Measurements from ENCODE around the gene CAMK2A. TPM values are rescaled to one million over a fixed set of nuclear protein-coding genes. Genes with fewer than 3 reads are reported as not detected.

The CAMK2A gene
- total RNA-seq, 2 experiments from 2014 or later: not detected

DNA sequence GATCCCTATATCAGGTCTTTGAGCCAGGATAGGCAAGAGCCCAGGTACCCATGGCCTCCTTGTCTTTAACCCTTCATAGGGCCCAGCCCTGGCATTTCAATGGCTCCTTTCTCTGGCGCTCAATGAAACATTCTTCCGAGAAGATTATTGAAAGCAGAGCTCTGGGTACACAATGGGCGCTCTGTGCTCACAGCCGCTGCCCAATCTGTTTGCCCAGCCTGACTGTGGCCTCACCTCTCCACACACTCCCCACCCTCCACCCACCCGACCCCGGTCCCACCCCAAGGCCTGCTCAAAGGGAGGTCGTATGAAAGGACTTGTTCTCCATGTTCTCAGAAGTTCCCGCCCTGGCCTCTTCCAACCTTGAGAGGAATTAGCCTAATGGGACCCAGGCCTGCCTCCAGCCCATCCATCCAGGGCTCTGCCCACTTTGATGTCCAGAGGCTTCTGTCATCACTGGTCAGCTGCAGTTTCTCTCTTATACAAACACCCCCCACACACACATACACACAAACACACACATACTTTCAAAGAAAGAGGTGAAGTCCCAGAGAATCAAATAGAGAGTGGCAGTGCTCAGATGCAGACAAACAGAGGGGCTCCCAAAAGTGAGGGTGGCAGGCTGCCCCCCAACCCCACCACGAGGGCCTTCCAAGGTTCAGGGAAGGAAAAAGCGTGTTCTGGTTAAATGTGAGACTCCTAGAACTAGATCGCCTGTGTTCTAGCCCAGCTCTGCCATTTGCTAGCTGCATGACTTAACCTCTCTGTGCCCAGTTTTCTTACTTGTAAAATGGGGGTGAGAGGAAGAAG lies 18.2 kb upstream of the CAMK2A start:
- Histone ChIP-seq H3K9me3 (ENCODE audit: low read length) (no peaks in the 10 kb centered on the region), H3K4me1 (ENCODE audit: insufficient read depth, low read length, poor library complexity, severe bottlenecking) (no peaks in the 10 kb centered on the region), H3K4me2 (ENCODE audit: low read length) (no peak overlapping the region), H3K4me3 (ENCODE audit: low read depth, low read length, poor library complexity, severe bottlenecking) (no peak overlapping the region), H4K20me1 (ENCODE audit: insufficient read depth, low read length) (no peaks in the 10 kb centered on the region), H3K36me3 (ENCODE audit: insufficient read depth, low read length) (no peaks in the 10 kb centered on the region), H2AFZ (ENCODE audit: low read length) (no peak overlapping the region), H3K27ac (ENCODE audit: low read depth, low read length, poor library complexity, severe bottlenecking) (no peak overlapping the region), H3K9me2 (ENCODE audit: insufficient read depth, low read length) (no peaks in the 10 kb centered on the region), H3K79me2 (ENCODE audit: insufficient read depth, low read depth, low read length) (no peaks in the 10 kb centered on the region)
- no peak for DNase-seq (ENCODE audit: low spot score)
- no TSS peak for BruUV-seq (replicated peaks)
- CTCF ChIA-PET (ENCODE audit: unreplicated experiment): no interaction called here
- TF ChIP-seq, protein P1, sequence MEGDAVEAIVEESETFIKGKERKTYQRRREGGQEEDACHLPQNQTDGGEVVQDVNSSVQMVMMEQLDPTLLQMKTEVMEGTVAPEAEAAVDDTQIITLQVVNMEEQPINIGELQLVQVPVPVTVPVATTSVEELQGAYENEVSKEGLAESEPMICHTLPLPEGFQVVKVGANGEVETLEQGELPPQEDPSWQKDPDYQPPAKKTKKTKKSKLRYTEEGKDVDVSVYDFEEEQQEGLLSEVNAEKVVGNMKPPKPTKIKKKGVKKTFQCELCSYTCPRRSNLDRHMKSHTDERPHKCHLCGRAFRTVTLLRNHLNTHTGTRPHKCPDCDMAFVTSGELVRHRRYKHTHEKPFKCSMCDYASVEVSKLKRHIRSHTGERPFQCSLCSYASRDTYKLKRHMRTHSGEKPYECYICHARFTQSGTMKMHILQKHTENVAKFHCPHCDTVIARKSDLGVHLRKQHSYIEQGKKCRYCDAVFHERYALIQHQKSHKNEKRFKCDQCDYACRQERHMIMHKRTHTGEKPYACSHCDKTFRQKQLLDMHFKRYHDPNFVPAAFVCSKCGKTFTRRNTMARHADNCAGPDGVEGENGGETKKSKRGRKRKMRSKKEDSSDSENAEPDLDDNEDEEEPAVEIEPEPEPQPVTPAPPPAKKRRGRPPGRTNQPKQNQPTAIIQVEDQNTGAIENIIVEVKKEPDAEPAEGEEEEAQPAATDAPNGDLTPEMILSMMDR (conservative IDR thresholded peaks at IDR 0.05; ENCODE audit: low read length): no peak
- no peak for TF ChIP-seq EZH2phosphoT487 (IDR thresholded peaks at IDR 0.05; ENCODE audit: borderline replicate concordance, low read depth, low read length)
- POLR2A ChIA-PET: interaction anchor here (1.0 to 1.3 kb wide), 2 partner anchors 35 to 37 kb away, joined by 3 to 6 read pairs; no protein-coding TSS in a partner anchor
- intact Hi-C loops (cut with micrococcal nuclease; ENCODE audit: unreplicated experiment): no loop called here

DNA sequence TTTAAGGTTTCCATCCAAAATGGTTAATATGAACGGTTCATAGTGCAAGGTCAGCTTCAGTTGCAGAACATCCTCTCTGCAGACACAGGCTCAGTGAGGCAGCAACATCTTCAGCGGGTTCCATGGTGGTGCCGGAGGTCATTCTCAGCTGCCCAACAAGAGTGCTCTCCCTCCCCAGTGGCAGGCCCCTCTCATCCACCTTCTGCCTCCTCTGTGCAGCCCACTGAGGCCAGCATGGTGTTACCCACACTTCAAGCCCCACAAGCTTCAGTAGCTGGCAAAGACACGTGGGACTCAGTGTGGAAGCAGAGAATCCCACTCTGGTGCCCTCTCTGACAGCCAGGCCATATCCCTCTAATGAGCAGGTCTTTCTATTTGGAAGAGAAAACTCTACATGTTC lies 17.2 kb upstream of the CAMK2A start:
- Histone ChIP-seq H3K4me3 (ENCODE audit: low read depth, low read length, poor library complexity, severe bottlenecking) (no peak overlapping the region), H3K36me3 (ENCODE audit: insufficient read depth, low read length) (no peaks in the 10 kb centered on the region), H3K4me1 (ENCODE audit: insufficient read depth, low read length, poor library complexity, severe bottlenecking) (no peaks in the 10 kb centered on the region), H3K9me2 (ENCODE audit: insufficient read depth, low read length) (no peaks in the 10 kb centered on the region), H3K79me2 (ENCODE audit: insufficient read depth, low read depth, low read length) (no peaks in the 10 kb centered on the region), H3K9me3 (ENCODE audit: low read length) (no peaks in the 10 kb centered on the region), H2AFZ (ENCODE audit: low read length) (no peak overlapping the region), H3K27ac (ENCODE audit: low read depth, low read length, poor library complexity, severe bottlenecking) (no peak overlapping the region), H4K20me1 (ENCODE audit: insufficient read depth, low read length) (no peaks in the 10 kb centered on the region), H3K4me2 (ENCODE audit: low read length) (no peak overlapping the region)
- ChIA-PET POLR2A (no interaction called here), CTCF (ENCODE audit: unreplicated experiment) (no interaction called here)
- BruUV-seq (replicated peaks): no TSS peak
- TF ChIP-seq EZH2phosphoT487 (IDR thresholded peaks at IDR 0.05; ENCODE audit: borderline replicate concordance, low read depth, low read length): no peak
- TF ChIP-seq, protein P1 (conservative IDR thresholded peaks at IDR 0.05; ENCODE audit: low read length): no peak
- intact Hi-C loops (cut with micrococcal nuclease; ENCODE audit: unreplicated experiment): no loop called here
- DNase-seq (ENCODE audit: low spot score): no peak

DNA sequence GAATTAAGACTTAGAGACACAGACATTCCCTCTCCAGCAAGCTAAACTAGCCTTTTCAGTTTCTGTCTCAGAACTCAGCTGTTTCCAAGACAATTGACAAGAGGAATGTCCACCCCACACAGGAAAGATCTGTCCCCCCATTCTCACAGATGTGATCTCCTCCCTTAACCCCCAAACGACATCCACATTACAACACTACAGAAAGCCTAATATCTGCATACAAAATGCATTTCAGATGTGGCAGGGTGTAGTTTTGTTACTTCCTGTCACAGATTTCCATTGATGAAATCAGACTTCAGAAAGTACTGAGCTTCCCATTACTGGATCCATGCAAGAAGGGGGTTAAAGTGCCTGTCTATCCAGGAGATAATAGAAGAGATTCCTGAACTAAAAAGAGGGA lies 16.0 kb upstream of the CAMK2A start:
- DNase-seq (ENCODE audit: low spot score): no peak
- POLR2A ChIA-PET: interaction anchor here (0.6 kb wide), 1 partner anchor 110 kb away, joined by 3 read pairs; no protein-coding TSS in a partner anchor
- H3K9me3 ChIP-seq (ENCODE audit: low read length): no peaks in the 10 kb centered on the region
- no peaks in the 10 kb centered on the region for H3K36me3 ChIP-seq (ENCODE audit: insufficient read depth, low read length)
- H3K4me1 ChIP-seq (ENCODE audit: insufficient read depth, low read length, poor library complexity, severe bottlenecking): no peaks in the 10 kb centered on the region
- BruUV-seq (replicated peaks): no TSS peak
- no peak overlapping the region for H3K27ac ChIP-seq (ENCODE audit: low read depth, low read length, poor library complexity, severe bottlenecking)
- no peak overlapping the region for H3K4me2 ChIP-seq (ENCODE audit: low read length)
- intact Hi-C loops (cut with micrococcal nuclease; ENCODE audit: unreplicated experiment): no loop called here
- H3K79me2 ChIP-seq (ENCODE audit: insufficient read depth, low read depth, low read length): no peaks in the 10 kb centered on the region
- H3K4me3 ChIP-seq (ENCODE audit: low read depth, low read length, poor library complexity, severe bottlenecking): no peak overlapping the region
- TF ChIP-seq, protein P1 (conservative IDR thresholded peaks at IDR 0.05; ENCODE audit: low read length): no peak
- no peak for TF ChIP-seq EZH2phosphoT487 (IDR thresholded peaks at IDR 0.05; ENCODE audit: borderline replicate concordance, low read depth, low read length)
- CTCF ChIA-PET (ENCODE audit: unreplicated experiment): interaction anchor here (0.6 kb wide), 1 partner anchor 41 kb away, joined by 4 read pairs; no protein-coding TSS in a partner anchor
- H4K20me1 ChIP-seq (ENCODE audit: insufficient read depth, low read length): no peaks in the 10 kb centered on the region
- no peak overlapping the region for H2AFZ ChIP-seq (ENCODE audit: low read length)
- no peaks in the 10 kb centered on the region for H3K9me2 ChIP-seq (ENCODE audit: insufficient read depth, low read length)
